Parathyroid adenoma (tissue), 2 donors: ENCODE data around the gene PRXL2B.

Experiments used
- H2AFZ ChIP-seq: fragments of 300-600 bp; sonication (generic); one replicate; pipeline ENCODE4 v1.7.0; 2017; ENCODE audit warnings: antibody characterized with exemption, mild to moderate bottlenecking
- H3K27ac ChIP-seq: fragments of 300-600 bp; sonication (generic); one replicate; pipeline ENCODE4 v1.7.0; 2017
- H3K27me3 ChIP-seq: fragments of 300-600 bp; sonication (generic); one replicate; pipeline ENCODE4 v1.7.0; 2017; ENCODE audit warnings: low read length; ENCODE audit not compliant: control insufficient read depth, insufficient read depth
- H3K36me3 ChIP-seq: fragments of 300-600 bp; sonication (generic); one replicate; pipeline ENCODE4 v1.7.0; 2017; ENCODE audit warnings: low read length; ENCODE audit not compliant: control insufficient read depth, insufficient read depth
- H3K4me1 ChIP-seq: fragments of 300-600 bp; sonication (generic); one replicate; pipeline ENCODE4 v1.7.0; 2017; ENCODE audit warnings: control low read depth
- H3K4me2 ChIP-seq: fragments of 300-600 bp; sonication (generic); one replicate; pipeline ENCODE4 v1.7.0; 2017; ENCODE audit warnings: low read length
- H3K4me3 ChIP-seq: fragments of 300-600 bp; sonication (generic); one replicate; pipeline ENCODE4 v1.7.0; 2017; ENCODE audit warnings: low read depth, low read length
- H3K79me2 ChIP-seq: fragments of 300-600 bp; sonication (generic); one replicate; pipeline ENCODE4 v1.7.0; 2017; ENCODE audit warnings: control low read depth
- H3K9ac ChIP-seq: fragments of 300-600 bp; sonication (generic); one replicate; pipeline ENCODE4 v1.7.0; 2017; ENCODE audit warnings: mild to moderate bottlenecking
- H3K9me3 ChIP-seq: fragments of 300-600 bp; sonication (generic); one replicate; pipeline ENCODE4 v1.7.0; 2017; ENCODE audit warnings: low read length; ENCODE audit not compliant: control insufficient read depth
- TF ChIP-seq, protein P1 (sequence below): fragments of 300-600 bp; sonication (generic); IDR thresholded peaks from one replicate; pipeline ENCODE4 v1.7.0; 2017; ENCODE audit warnings: antibody characterized with exemption, mild to moderate bottlenecking
- donor health status: primary hyperparathyroidism.

The PRXL2B gene

GRCh38 chr1:2595812-2596529, 9.4 kb downstream of the PRXL2B start:
- H3K27me3 ChIP-seq = no peaks in the 10 kb centered on the region
- H3K4me2 ChIP-seq = no peak overlapping the region
- H3K4me3 ChIP-seq = no peak overlapping the region
- no peak overlapping the region for H2AFZ ChIP-seq
- H3K9ac ChIP-seq = no peak overlapping the region
- H3K79me2 ChIP-seq = no peaks in the 10 kb centered on the region
- H3K36me3 ChIP-seq = no peaks in the 10 kb centered on the region
- no peaks in the 10 kb centered on the region for H3K9me3 ChIP-seq
- no peak overlapping the region for H3K27ac ChIP-seq
- TF ChIP-seq, protein P1, sequence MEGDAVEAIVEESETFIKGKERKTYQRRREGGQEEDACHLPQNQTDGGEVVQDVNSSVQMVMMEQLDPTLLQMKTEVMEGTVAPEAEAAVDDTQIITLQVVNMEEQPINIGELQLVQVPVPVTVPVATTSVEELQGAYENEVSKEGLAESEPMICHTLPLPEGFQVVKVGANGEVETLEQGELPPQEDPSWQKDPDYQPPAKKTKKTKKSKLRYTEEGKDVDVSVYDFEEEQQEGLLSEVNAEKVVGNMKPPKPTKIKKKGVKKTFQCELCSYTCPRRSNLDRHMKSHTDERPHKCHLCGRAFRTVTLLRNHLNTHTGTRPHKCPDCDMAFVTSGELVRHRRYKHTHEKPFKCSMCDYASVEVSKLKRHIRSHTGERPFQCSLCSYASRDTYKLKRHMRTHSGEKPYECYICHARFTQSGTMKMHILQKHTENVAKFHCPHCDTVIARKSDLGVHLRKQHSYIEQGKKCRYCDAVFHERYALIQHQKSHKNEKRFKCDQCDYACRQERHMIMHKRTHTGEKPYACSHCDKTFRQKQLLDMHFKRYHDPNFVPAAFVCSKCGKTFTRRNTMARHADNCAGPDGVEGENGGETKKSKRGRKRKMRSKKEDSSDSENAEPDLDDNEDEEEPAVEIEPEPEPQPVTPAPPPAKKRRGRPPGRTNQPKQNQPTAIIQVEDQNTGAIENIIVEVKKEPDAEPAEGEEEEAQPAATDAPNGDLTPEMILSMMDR = no peak
- no peaks in the 10 kb centered on the region for H3K4me1 ChIP-seq

DNA sequence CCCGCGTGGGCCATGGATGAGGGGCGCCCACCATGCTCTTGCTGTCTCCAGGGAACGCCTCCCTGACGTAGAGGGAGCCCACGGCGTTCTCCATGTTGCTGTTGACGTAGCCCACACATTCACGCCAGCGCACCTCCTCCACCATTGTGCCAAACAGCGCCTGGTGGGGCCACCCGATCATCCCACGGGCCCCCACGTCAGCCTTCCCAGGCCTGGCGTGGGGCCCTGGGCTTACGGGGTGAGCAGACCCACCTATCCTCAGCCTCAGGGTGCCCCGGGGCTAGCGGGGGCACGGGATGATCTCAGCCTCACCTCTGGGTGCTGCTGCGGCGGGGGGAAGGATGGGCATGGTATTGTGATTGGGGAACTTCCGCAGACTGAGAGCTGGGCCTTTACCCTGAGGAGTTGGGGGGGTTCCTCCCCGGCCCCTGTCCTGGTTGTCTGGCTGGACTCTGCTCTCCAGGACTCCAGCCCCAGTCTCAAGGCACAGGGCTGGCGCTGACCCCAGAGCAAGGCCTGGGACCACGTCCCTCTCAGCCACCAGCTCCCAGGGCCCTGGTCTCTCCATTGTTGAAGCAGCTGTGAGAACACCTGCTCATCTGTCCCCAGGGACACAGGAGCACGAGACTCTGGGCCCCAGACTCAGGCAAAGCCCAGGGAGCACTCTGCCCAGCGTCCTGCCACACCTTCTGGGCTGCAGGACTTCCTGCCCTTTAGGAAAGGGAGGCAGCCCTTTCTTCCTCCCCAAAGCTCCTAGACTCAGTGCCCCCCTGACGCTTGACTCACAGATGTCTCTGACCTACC, 10.2 kb downstream of the PRXL2B start:
- Histone ChIP-seq H3K36me3 (no peaks in the 10 kb centered on the region), H3K4me3 (no peak overlapping the region), H3K27me3 (no peaks in the 10 kb centered on the region)

DNA sequence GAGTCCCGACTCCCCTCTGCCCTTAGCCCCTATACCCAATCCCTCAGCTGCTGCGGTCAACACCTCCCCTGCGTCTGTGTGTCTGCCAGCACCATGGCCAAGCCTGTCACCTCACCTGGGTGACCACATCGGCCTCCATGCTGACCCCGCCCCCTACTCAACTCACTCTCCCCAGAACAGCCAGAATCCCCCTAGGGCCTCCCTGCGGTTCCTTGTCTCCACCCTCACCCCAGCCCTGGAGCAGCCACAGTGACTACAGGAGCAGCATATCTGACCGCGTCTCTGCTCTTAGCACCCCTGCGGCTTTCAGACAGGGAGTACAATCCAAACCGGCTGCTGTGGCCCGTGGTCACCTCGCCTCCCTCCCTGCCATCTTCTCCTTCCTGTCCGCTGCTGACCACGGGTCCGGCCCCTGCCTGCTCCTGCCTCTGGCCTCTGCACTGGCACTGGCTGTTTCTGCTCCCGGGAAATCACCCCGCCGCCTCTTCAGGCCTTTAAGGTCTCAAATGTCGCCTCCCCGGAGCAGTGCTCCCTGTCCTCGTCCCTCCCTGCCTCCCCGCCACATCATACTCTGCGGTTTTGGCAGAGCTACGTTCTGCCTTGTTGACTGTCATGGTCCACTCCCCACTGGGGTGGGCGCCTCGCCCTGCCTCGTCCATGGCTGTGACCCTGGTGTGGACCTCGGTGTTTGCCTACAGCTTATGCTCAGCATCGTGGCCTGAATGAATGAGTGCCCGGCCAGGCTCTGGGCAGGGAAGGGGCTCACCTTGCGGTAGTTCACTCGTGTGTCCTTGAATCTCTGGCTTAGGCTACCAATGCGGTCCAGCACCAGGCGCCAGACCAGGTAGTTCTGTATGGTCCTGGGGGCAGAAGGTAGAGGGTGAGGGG, 11.1 kb downstream of the PRXL2B start:
- H3K27ac ChIP-seq = no peak overlapping the region
- H3K27me3 ChIP-seq = no peaks in the 10 kb centered on the region
- H3K36me3 ChIP-seq = no peaks in the 10 kb centered on the region
- H3K9me3 ChIP-seq = no peaks in the 10 kb centered on the region
- H3K4me1 ChIP-seq = no peaks in the 10 kb centered on the region
- no peak overlapping the region for H3K4me2 ChIP-seq
- no peak overlapping the region for H2AFZ ChIP-seq
- H3K9ac ChIP-seq = no peak overlapping the region
- TF ChIP-seq, protein P1 = no peak
- H3K4me3 ChIP-seq = no peak overlapping the region
- no peaks in the 10 kb centered on the region for H3K79me2 ChIP-seq

More for the DNA sequence above, 10.2 kb downstream of the PRXL2B start:
- no peaks in the 10 kb centered on the region for H3K79me2 ChIP-seq
- H2AFZ ChIP-seq = no peak overlapping the region
- H3K4me2 ChIP-seq = no peak overlapping the region
- H3K9me3 ChIP-seq = no peaks in the 10 kb centered on the region
- no peak overlapping the region for H3K9ac ChIP-seq
- H3K27ac ChIP-seq = no peak overlapping the region
- TF ChIP-seq, protein P1 = no peak
- H3K4me1 ChIP-seq = no peaks in the 10 kb centered on the region

- H3K9me3 ChIP-seq = no peaks in the 10 kb centered on the region
- H3K4me3 ChIP-seq = no peak overlapping the region
Measured at GRCh38 chr1:2598329-2598931, 11.9 kb downstream of the PRXL2B start.

More at GRCh38 chr1:2598329-2598931, 11.9 kb downstream of the PRXL2B start:
- H3K9ac ChIP-seq = no peak overlapping the region
- no peaks in the 10 kb centered on the region for H3K27me3 ChIP-seq
- no peak overlapping the region for H2AFZ ChIP-seq
- no peak overlapping the region for H3K27ac ChIP-seq
- H3K79me2 ChIP-seq = no peaks in the 10 kb centered on the region
- no peaks in the 10 kb centered on the region for H3K36me3 ChIP-seq
- no peaks in the 10 kb centered on the region for H3K4me1 ChIP-seq
- TF ChIP-seq, protein P1 = no peak
- H3K4me2 ChIP-seq = no peak overlapping the region
